DND-41 (cell line): ENCODE measurements around the gene PODXL.

Experiments used
- ATAC-seq: fragments of 200-7000 bp; cut with Tn5 transposase; 3 replicates; pipeline ENCODE4 v1.9.1; 2021; ENCODE audit warnings: low read depth; ENCODE audit not compliant: insufficient read depth
- DNase-seq: peaks from one replicate; pipeline ENCODE4 v3.0.0-alpha.2; 2020
- H2AFZ ChIP-seq: 2 replicates; pipeline ENCODE4 v1.6.0; 2012; ENCODE audit warnings: low read depth, low read length
- H3K27ac ChIP-seq: 2 replicates; pipeline ENCODE4 v1.5.1; 2012; ENCODE audit warnings: low read length, inconsistent platforms
- H3K27me3 ChIP-seq: fragments of 200-600 bp; sonication (generic); 2 replicates; pipeline ENCODE4 v1.6.0; 2012; ENCODE audit warnings: low read length, mild to moderate bottlenecking, inconsistent platforms; ENCODE audit not compliant: insufficient read depth, poor library complexity
- H3K36me3 ChIP-seq: 2 replicates; pipeline ENCODE4 v1.5.1; 2012; ENCODE audit warnings: low read length, inconsistent platforms; ENCODE audit not compliant: insufficient read depth
- H3K4me1 ChIP-seq: 2 replicates; pipeline ENCODE4 v1.5.1; 2012; ENCODE audit warnings: mild to moderate bottlenecking, low read length; ENCODE audit not compliant: insufficient read depth
- H3K4me2 ChIP-seq: 2 replicates; pipeline ENCODE4 v1.6.0; 2012; ENCODE audit warnings: mild to moderate bottlenecking, moderate library complexity, low read length, inconsistent platforms; ENCODE audit not compliant: insufficient read depth
- H3K4me3 ChIP-seq, 2 experiments: fragments of 200-600 bp in 1 of 2; shearing (Covaris generic) in 1 of 2; 2 replicates each; pipeline ENCODE4 v1.5.1; 2012 to 2016; ENCODE audit warnings: inconsistent platforms in 2 of 2, low read length in 2 of 2, mild to moderate bottlenecking in 2 of 2, low read depth in 1 of 2, moderate library complexity in 1 of 2
- H3K79me2 ChIP-seq: 2 replicates; pipeline ENCODE4 v1.6.0; 2012; ENCODE audit warnings: low read length, inconsistent platforms; ENCODE audit not compliant: insufficient read depth
- H3K9ac ChIP-seq: 2 replicates; pipeline ENCODE4 v1.6.0; 2012; ENCODE audit warnings: low read depth, mild to moderate bottlenecking, inconsistent platforms, low read length, moderate library complexity
- H3K9me3 ChIP-seq: 2 replicates; pipeline ENCODE4 v1.5.1; 2012; ENCODE audit warnings: low read length, moderate library complexity, mild to moderate bottlenecking, inconsistent platforms; ENCODE audit not compliant: insufficient read depth, severe bottlenecking
- H4K20me1 ChIP-seq: 2 replicates; pipeline ENCODE4 v1.6.0; 2012; ENCODE audit warnings: low read length; ENCODE audit not compliant: insufficient read depth
- EZH2 ChIP-seq: IDR thresholded peaks from 3 replicates; pipeline ENCODE4 v1.6.1; 2012; ENCODE audit warnings: borderline replicate concordance, low read depth, mild to moderate bottlenecking, moderate library complexity, low read length, inconsistent platforms; ENCODE audit not compliant: severe bottlenecking
- TF ChIP-seq, protein P1 (sequence below): IDR thresholded peaks from 2 replicates; pipeline ENCODE4 v1.5.1; 2012; ENCODE audit warnings: borderline replicate concordance, low read length, moderate library complexity, mild to moderate bottlenecking; ENCODE audit not compliant: poor library complexity, severe bottlenecking; ENCODE audit errors: extremely low read depth

PODXL gene

GRCh38 chr7:131455001-131455400, 101.4 kb downstream of the PODXL start:
- Histone ChIP-seq H3K4me3 (no peak overlapping the region), H3K27ac (no peak overlapping the region), H3K4me2 (no peak overlapping the region), H3K79me2 (no peaks in the 10 kb centered on the region), H3K27me3 (no peaks in the 10 kb centered on the region), H2AFZ (no peak overlapping the region), H3K4me1 (no peaks in the 10 kb centered on the region), H3K9me3 (no peaks in the 10 kb centered on the region), H4K20me1 (no peaks in the 10 kb centered on the region), H3K9ac (no peak overlapping the region), H3K36me3 (peaks cover 34% of the 10 kb centered on the region)
- DNase-seq (no peak), ATAC-seq (no peak)
- TF ChIP-seq, protein P1, sequence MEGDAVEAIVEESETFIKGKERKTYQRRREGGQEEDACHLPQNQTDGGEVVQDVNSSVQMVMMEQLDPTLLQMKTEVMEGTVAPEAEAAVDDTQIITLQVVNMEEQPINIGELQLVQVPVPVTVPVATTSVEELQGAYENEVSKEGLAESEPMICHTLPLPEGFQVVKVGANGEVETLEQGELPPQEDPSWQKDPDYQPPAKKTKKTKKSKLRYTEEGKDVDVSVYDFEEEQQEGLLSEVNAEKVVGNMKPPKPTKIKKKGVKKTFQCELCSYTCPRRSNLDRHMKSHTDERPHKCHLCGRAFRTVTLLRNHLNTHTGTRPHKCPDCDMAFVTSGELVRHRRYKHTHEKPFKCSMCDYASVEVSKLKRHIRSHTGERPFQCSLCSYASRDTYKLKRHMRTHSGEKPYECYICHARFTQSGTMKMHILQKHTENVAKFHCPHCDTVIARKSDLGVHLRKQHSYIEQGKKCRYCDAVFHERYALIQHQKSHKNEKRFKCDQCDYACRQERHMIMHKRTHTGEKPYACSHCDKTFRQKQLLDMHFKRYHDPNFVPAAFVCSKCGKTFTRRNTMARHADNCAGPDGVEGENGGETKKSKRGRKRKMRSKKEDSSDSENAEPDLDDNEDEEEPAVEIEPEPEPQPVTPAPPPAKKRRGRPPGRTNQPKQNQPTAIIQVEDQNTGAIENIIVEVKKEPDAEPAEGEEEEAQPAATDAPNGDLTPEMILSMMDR = no peak
- TF ChIP-seq EZH2 = no peak

- Histone ChIP-seq H3K4me3 (no peak overlapping the region), H3K4me1 (no peaks in the 10 kb centered on the region), H2AFZ (no peak overlapping the region), H3K27me3 (no peaks in the 10 kb centered on the region), H3K9ac (no peak overlapping the region), H4K20me1 (no peaks in the 10 kb centered on the region), H3K27ac (no peak overlapping the region), H3K9me3 (no peaks in the 10 kb centered on the region), H3K4me2 (no peak overlapping the region), H3K36me3 (peaks cover 39% of the 10 kb centered on the region), H3K79me2 (no peaks in the 10 kb centered on the region)
- DNase-seq (no peak), ATAC-seq (no peak)
- TF ChIP-seq EZH2 = no peak
- TF ChIP-seq, protein P1 = no peak
Observed at GRCh38 chr7:131454498-131454897, 101.9 kb downstream of the PODXL start.
